H9 (cell line): ENCODE results near the gene ZNF239. TPM values are rescaled to one million over a fixed set of nuclear protein-coding genes. Genes with fewer than 3 reads are reported as not detected.

Experiments
- DNase-seq: peaks from one replicate; pipeline ENCODE4 v3.0.0-alpha.2; 2017
- H2AFZ ChIP-seq: one replicate; pipeline ENCODE4 v1.6.1; 2013; ENCODE audit warnings: mild to moderate bottlenecking, low read length, control low read depth, moderate library complexity
- H2AK5ac ChIP-seq: 2 replicates; pipeline ENCODE4 v1.6.1; 2013; ENCODE audit warnings: low read length, control low read depth, mixed read lengths; ENCODE audit not compliant: insufficient read length
- H2BK120ac ChIP-seq: one replicate; pipeline ENCODE4 v1.6.1; 2013; ENCODE audit warnings: low read depth, mild to moderate bottlenecking, low read length, control low read depth, inconsistent platforms; ENCODE audit not compliant: poor library complexity, severe bottlenecking
- H2BK12ac ChIP-seq: 2 replicates; pipeline ENCODE4 v1.6.1; 2013; ENCODE audit warnings: low read length, control low read depth, mixed read lengths, low read depth; ENCODE audit not compliant: insufficient read length
- H2BK15ac ChIP-seq: 2 replicates; pipeline ENCODE4 v1.6.1; 2013; ENCODE audit warnings: low read depth, low read length, control low read depth
- H2BK20ac ChIP-seq: one replicate; pipeline ENCODE4 v1.6.1; 2013; ENCODE audit warnings: low read depth, mild to moderate bottlenecking, low read length, control low read depth, inconsistent platforms; ENCODE audit not compliant: poor library complexity, severe bottlenecking
- H2BK5ac ChIP-seq: 2 replicates; pipeline ENCODE4 v1.6.1; 2013; ENCODE audit warnings: low read length, control low read depth, mixed read lengths; ENCODE audit not compliant: insufficient read length
- H3K14ac ChIP-seq: 2 replicates; pipeline ENCODE4 v1.6.1; 2013; ENCODE audit warnings: low read length, control low read depth; ENCODE audit not compliant: insufficient read depth
- H3K18ac ChIP-seq: 2 replicates; pipeline ENCODE4 v1.6.1; 2013; ENCODE audit warnings: low read depth, mild to moderate bottlenecking, mixed read lengths, low read length, control low read depth; ENCODE audit not compliant: insufficient read length
- H3K23ac ChIP-seq: 2 replicates; pipeline ENCODE4 v1.6.1; 2013; ENCODE audit warnings: low read length, control low read depth, mixed read lengths, low read depth; ENCODE audit not compliant: insufficient read length
- H3K23me2 ChIP-seq: 2 replicates; pipeline ENCODE4 v1.6.1; 2013; ENCODE audit warnings: low read depth, mild to moderate bottlenecking, mixed read lengths, low read length, control low read depth; ENCODE audit not compliant: insufficient read length, poor library complexity, severe bottlenecking
- H3K27ac ChIP-seq: 2 replicates; pipeline ENCODE4 v1.5.1; 2013; ENCODE audit warnings: low read length, control low read depth, mixed read lengths, low read depth; ENCODE audit not compliant: insufficient read length
- H3K27me3 ChIP-seq: 2 replicates; pipeline ENCODE4 v1.6.1; 2013; ENCODE audit warnings: low read length, control low read depth, inconsistent platforms; ENCODE audit not compliant: insufficient read depth
- H3K4ac ChIP-seq: 2 replicates; pipeline ENCODE4 v1.6.1; 2013; ENCODE audit warnings: low read depth, mild to moderate bottlenecking, control low read depth, inconsistent platforms, low read length, moderate library complexity
- H3K4me1 ChIP-seq: 2 replicates; pipeline ENCODE4 v1.6.1; 2013; ENCODE audit warnings: low read length, control low read depth, inconsistent platforms; ENCODE audit not compliant: insufficient read depth
- H3K4me2 ChIP-seq: 2 replicates; pipeline ENCODE4 v1.6.1; 2013; ENCODE audit warnings: low read length, control low read depth, mixed read lengths; ENCODE audit not compliant: insufficient read length, insufficient read depth
- H3K56ac ChIP-seq: 2 replicates; pipeline ENCODE4 v1.6.1; 2013; ENCODE audit warnings: low read depth, mild to moderate bottlenecking, mixed read lengths, low read length, control low read depth; ENCODE audit not compliant: insufficient read length
- H3K79me1 ChIP-seq: 2 replicates; pipeline ENCODE4 v1.6.1; 2013; ENCODE audit warnings: low read depth, mild to moderate bottlenecking, moderate library complexity, low read length, control low read depth, inconsistent platforms; ENCODE audit not compliant: insufficient read depth, poor library complexity, severe bottlenecking
- H3K79me2 ChIP-seq: 2 replicates; pipeline ENCODE4 v1.6.1; 2013; ENCODE audit warnings: low read length, control low read depth, inconsistent platforms; ENCODE audit not compliant: insufficient read depth
- H3K9ac ChIP-seq: 2 replicates; pipeline ENCODE4 v1.6.1; 2013; ENCODE audit warnings: low read length, control low read depth, mixed read lengths; ENCODE audit not compliant: insufficient read length; ENCODE audit errors: extremely low read depth
- H3K9me3 ChIP-seq: one replicate; pipeline ENCODE4 v1.6.1; 2013; ENCODE audit warnings: low read depth, low read length, inconsistent platforms; ENCODE audit not compliant: control insufficient read depth
- H3T11ph ChIP-seq: one replicate; pipeline ENCODE4 v1.6.1; 2013; ENCODE audit warnings: mild to moderate bottlenecking, low read length, control low read depth, inconsistent platforms
- H4K20me1 ChIP-seq: one replicate; pipeline ENCODE4 v1.6.1; 2013; ENCODE audit not compliant: control insufficient read depth, insufficient read length, insufficient read depth
- H4K5ac ChIP-seq: 2 replicates; pipeline ENCODE4 v1.6.1; 2013; ENCODE audit warnings: low read depth, mild to moderate bottlenecking, mixed read lengths, low read length, control low read depth; ENCODE audit not compliant: insufficient read length
- H4K8ac ChIP-seq: replicated peaks from 2 replicates; pipeline ENCODE4 v1.6.1; 2013; ENCODE audit warnings: low read length, control low read depth, mixed read lengths, low read depth; ENCODE audit not compliant: insufficient read length
- H4K91ac ChIP-seq: 2 replicates; pipeline ENCODE4 v1.6.1; 2013; ENCODE audit warnings: low read depth, mild to moderate bottlenecking, moderate library complexity, mixed read lengths, low read length, control low read depth; ENCODE audit not compliant: insufficient read length
- H3K27ac Mint-ChIP-seq, 3 experiments: 2 replicates in 2 of 3; 3 replicates in 1 of 3; pipeline ENCODE4 v1.8.0; 2020 to 2021; ENCODE audit warnings: mixed read lengths in 3 of 3, mild to moderate bottlenecking in 1 of 3, moderate library complexity in 1 of 3
- H3K27me3 Mint-ChIP-seq: 2 replicates; pipeline ENCODE4 v1.8.0; 2021; ENCODE audit warnings: low read depth, mild to moderate bottlenecking, moderate library complexity, mixed read lengths
- H3K36me3 Mint-ChIP-seq, 3 experiments: 2 replicates in 2 of 3; 3 replicates in 1 of 3; pipeline ENCODE4 v1.8.0; 2020 to 2021; ENCODE audit warnings: low read depth in 3 of 3, mixed read lengths in 3 of 3; ENCODE audit not compliant: insufficient read depth in 1 of 3
- H3K4me1 Mint-ChIP-seq, 2 experiments: 2 replicates each; pipeline ENCODE4 v1.8.0; 2020; ENCODE audit warnings: mixed read lengths in 2 of 2
- H3K4me3 Mint-ChIP-seq, 2 experiments: 2 replicates in 1 of 2; 3 replicates in 1 of 2; pipeline ENCODE4 v1.8.0; 2020 to 2021; ENCODE audit warnings: mild to moderate bottlenecking in 2 of 2, mixed read lengths in 2 of 2, moderate library complexity in 1 of 2
- H3K9me3 Mint-ChIP-seq, 2 experiments: 2 replicates in 1 of 2; 3 replicates in 1 of 2; pipeline ENCODE4 v1.8.0; 2020; ENCODE audit warnings: mild to moderate bottlenecking in 2 of 2, mixed read lengths in 2 of 2, moderate library complexity in 1 of 2
- WGBS: extraction: QIAGEN DNeasy Blood & Tissue Kit; methylation state at CpG from one replicate; pipeline ENCODE4 v1.1.7; 2013; ENCODE audit warnings: missing lambda C conversion rate, low lambda C conversion rate, mixed read lengths; ENCODE audit not compliant: insufficient read length; ENCODE audit errors: extremely low coverage; 5-methylcytosine and 5-hydroxymethylcytosine counted together
- total RNA-seq: library from RNA; stranded (reverse); gene quantifications from 2 replicates; pipeline ENCODE4 v1.2.1, GENCODE V29; 2021
- TF ChIP-seq, protein P1 (sequence below): fragments of 200-600 bp; sonication (generic); conservative IDR thresholded peaks from 3 replicates; pipeline ENCODE4 v1.8.0; 2021; ENCODE audit warnings: antibody characterized with exemption, mild to moderate bottlenecking

Gene ZNF239
- total RNA-seq, 1 experiment from 2014 or later: 16.2 TPM

GRCh38 chr10:43599333-43599732 is 24.9 kb upstream of the ZNF239 start:
- Histone ChIP-seq H4K8ac (no peak overlapping the region), H3K18ac (no peak overlapping the region), H3K27me3 (no peaks in the 10 kb centered on the region), H2BK20ac (no peak overlapping the region), H3K23ac (no peak overlapping the region), H3K79me1 (no peaks in the 10 kb centered on the region), H3K79me2 (no peaks in the 10 kb centered on the region), H3K9ac (no peak overlapping the region), H3K4ac (no peak overlapping the region), H2AK5ac (no peak overlapping the region), H3K4me2 (no peak overlapping the region), H3K27ac (no peak overlapping the region), H3K56ac (no peak overlapping the region), H4K5ac (no peak overlapping the region), H2AFZ (no peak overlapping the region), H2BK5ac (no peak overlapping the region), H2BK12ac (no peak overlapping the region), H3K4me1 (no peaks in the 10 kb centered on the region), H2BK120ac (no peak overlapping the region), H3T11ph (no peak overlapping the region), H4K20me1 (no peaks in the 10 kb centered on the region), H3K23me2 (no peaks in the 10 kb centered on the region), H2BK15ac (no peak overlapping the region), H3K14ac (no peak overlapping the region), H4K91ac (no peak overlapping the region), H3K9me3 (no peaks in the 10 kb centered on the region)
- Mint-ChIP-seq H3K9me3 (peaks cover 44 to 58% of the 10 kb centered on the region in 2 experiments), H3K4me1 (no peaks in the 10 kb centered on the region), H3K4me3 (no peak overlapping the region), H3K36me3 (peaks cover 0 to 10% (median 2%) of the 10 kb centered on the region in 3 experiments; a peak in 1 of 7 replicates), H3K27me3 (peaks cover 22% of the 10 kb centered on the region), H3K27ac (no peak overlapping the region)
- TF ChIP-seq, protein P1, sequence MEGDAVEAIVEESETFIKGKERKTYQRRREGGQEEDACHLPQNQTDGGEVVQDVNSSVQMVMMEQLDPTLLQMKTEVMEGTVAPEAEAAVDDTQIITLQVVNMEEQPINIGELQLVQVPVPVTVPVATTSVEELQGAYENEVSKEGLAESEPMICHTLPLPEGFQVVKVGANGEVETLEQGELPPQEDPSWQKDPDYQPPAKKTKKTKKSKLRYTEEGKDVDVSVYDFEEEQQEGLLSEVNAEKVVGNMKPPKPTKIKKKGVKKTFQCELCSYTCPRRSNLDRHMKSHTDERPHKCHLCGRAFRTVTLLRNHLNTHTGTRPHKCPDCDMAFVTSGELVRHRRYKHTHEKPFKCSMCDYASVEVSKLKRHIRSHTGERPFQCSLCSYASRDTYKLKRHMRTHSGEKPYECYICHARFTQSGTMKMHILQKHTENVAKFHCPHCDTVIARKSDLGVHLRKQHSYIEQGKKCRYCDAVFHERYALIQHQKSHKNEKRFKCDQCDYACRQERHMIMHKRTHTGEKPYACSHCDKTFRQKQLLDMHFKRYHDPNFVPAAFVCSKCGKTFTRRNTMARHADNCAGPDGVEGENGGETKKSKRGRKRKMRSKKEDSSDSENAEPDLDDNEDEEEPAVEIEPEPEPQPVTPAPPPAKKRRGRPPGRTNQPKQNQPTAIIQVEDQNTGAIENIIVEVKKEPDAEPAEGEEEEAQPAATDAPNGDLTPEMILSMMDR: no peak
- DNase-seq: no peak
- WGBS: no CpG with 5 or more reads among the region's 2 CpGs
